Measurements from ENCODE around the gene RNF208. TPM values are rescaled to one million over a fixed set of nuclear protein-coding genes. Genes with fewer than 3 reads are reported as not detected.

RNF208 gene
- total and polyA plus RNA-seq, 10 of the 15 experiments (the other 5 are each of a cell fraction or from before 2014, with no cell fraction given), result 0.06 to 10.7 (median 0.77) TPM

- TF ChIP-seq SIX5 (IDR thresholded peaks at IDR 0.05; ENCODE audit: low read depth, low read length, severe bottlenecking), result no peak
Observed at GRCh38 chr9:137232101-137232500, 10.1 kb upstream of the RNF208 start (continued).

- TF ChIP-seq TCF7 (IDR thresholded peaks at IDR 0.05; ENCODE audit: borderline replicate concordance) (no peak), RELA (IDR thresholded peaks at IDR 0.05; ENCODE audit: borderline replicate concordance, partially characterized antibody) (no peak), BRCA1 (IDR thresholded peaks at IDR 0.05; ENCODE audit: low read depth, low read length) (no peak), EZH2 (IDR thresholded peaks at IDR 0.05; ENCODE audit: borderline replicate concordance, control insufficient read depth, low read depth, low read length) (no peak), NBN (IDR thresholded peaks at IDR 0.05) (no peak), HDAC2 (IDR thresholded peaks at IDR 0.05) (no peak), HSF1 (IDR thresholded peaks at IDR 0.05; ENCODE audit: low read depth, low read length) (no peak), NR2C1 (IDR thresholded peaks at IDR 0.05) (no peak), EGR1 (IDR thresholded peaks at IDR 0.05; ENCODE audit: borderline replicate concordance in 1 of 2, low read depth in 2 of 2, low read length in 2 of 2) (no peak), ESRRA (IDR thresholded peaks at IDR 0.05; ENCODE audit: low read length) (no peak)
- RAD21 ChIA-PET (ENCODE audit: unreplicated experiment), result no interaction called here
- DNase-seq (ENCODE audit: low read depth, low spot score), result no peak
- Histone ChIP-seq H3K27ac (ENCODE audit: control insufficient read depth, insufficient read depth) (no peak overlapping the region), H3K4me3 (no peak overlapping the region), H3K9me3 (replicated peaks; ENCODE audit: control insufficient read depth, insufficient read depth, low read length) (no peaks in the 10 kb centered on the region), H3K4me2 (ENCODE audit: control insufficient read depth, insufficient read depth) (no peak overlapping the region), H4K20me1 (ENCODE audit: control insufficient read depth, insufficient read depth) (no peaks in the 10 kb centered on the region), H3K4me1 (ENCODE audit: control insufficient read depth, insufficient read depth, low read length) (peaks cover 5% of the 10 kb centered on the region), H3K36me3 (ENCODE audit: control insufficient read depth in 2 of 2, insufficient read depth in 2 of 2, low read length in 1 of 2) (no peaks in the 10 kb centered on the region), H3K79me2 (ENCODE audit: control insufficient read depth, insufficient read depth, low read length) (no peaks in the 10 kb centered on the region), H3K9ac (ENCODE audit: control insufficient read depth, insufficient read depth, low read length) (no peak overlapping the region), H3K27me3 (replicated peaks in 1 of 2; ENCODE audit: control insufficient read depth in 2 of 2, insufficient read depth in 2 of 2, low read length in 1 of 2) (no peaks in the 10 kb centered on the region), H2AFZ (ENCODE audit: control insufficient read depth, low read depth, low read length) (no peak overlapping the region)
- BruUV-seq (replicated peaks), result no TSS peak
- SMC1A ChIA-PET (ENCODE audit: uncharacterized antibody, unreplicated experiment), result no interaction called here
- 45% methylated on average over 20 of the region's 23 CpGs for WGBS (ENCODE audit: insufficient coverage, insufficient replicate concordance, low lambda C conversion rate, missing lambda C conversion rate)
- no peak for FAIRE-seq
- intact Hi-C loops (cut with micrococcal nuclease; ENCODE audit: unreplicated experiment) (no loop called here), in situ Hi-C loops (cut with MboI) (no loop called here)
- ATAC-seq, result no peak
- POLR2A ChIA-PET, result no interaction called here
- CTCF ChIA-PET, result interaction anchor here (1.2 kb wide), 1 partner anchor 112 kb away, joined by 4 read pairs; no protein-coding TSS in a partner anchor
Observed at GRCh38 chr9:137231372-137232039, 9.5 kb upstream of the RNF208 start.
